Mesenchymal stem cell (in vitro differentiated cells and primary cell): Measurements from ENCODE around the gene CHPF2. TPM values are rescaled to one million over a fixed set of nuclear protein-coding genes. Genes with fewer than 3 reads are reported as not detected.
A peak's percentile ranks its signal among the peaks of the same experiment; 100 is the strongest.

Source experiments
- DNase-seq: peaks from one replicate; pipeline ENCODE4 v3.0.0-alpha.2; 2013
- H2AFZ ChIP-seq: one replicate; pipeline ENCODE4 v1.6.1; 2013; ENCODE audit warnings: low read depth, mild to moderate bottlenecking, control low read depth, inconsistent platforms, low read length, moderate library complexity
- H2AK5ac ChIP-seq: 2 replicates; pipeline ENCODE4 v1.6.1; 2013; ENCODE audit warnings: low read length, moderate library complexity, mild to moderate bottlenecking, inconsistent platforms; ENCODE audit not compliant: severe bottlenecking
- H2BK120ac ChIP-seq: one replicate; pipeline ENCODE4 v1.6.1; 2013; ENCODE audit warnings: low read depth, mild to moderate bottlenecking, inconsistent platforms, low read length, moderate library complexity
- H2BK12ac ChIP-seq, 2 experiments: one replicate each; pipeline ENCODE4 v1.6.1; 2013; ENCODE audit warnings: inconsistent platforms in 2 of 2, low read length in 2 of 2, mild to moderate bottlenecking in 2 of 2, moderate library complexity in 2 of 2, control low read depth in 1 of 2
- H2BK15ac ChIP-seq: one replicate; pipeline ENCODE4 v1.6.1; 2013; ENCODE audit warnings: mild to moderate bottlenecking, low read depth, inconsistent platforms; ENCODE audit not compliant: poor library complexity, severe bottlenecking
- H2BK5ac ChIP-seq: 2 replicates; pipeline ENCODE4 v1.6.1; 2013; ENCODE audit warnings: low read depth, mild to moderate bottlenecking, low read length, control low read depth, inconsistent platforms; ENCODE audit not compliant: poor library complexity, severe bottlenecking
- H3K14ac ChIP-seq, 2 experiments: one replicate each; pipeline ENCODE4 v1.6.1; 2013; ENCODE audit warnings: inconsistent platforms in 2 of 2, low read length in 2 of 2, control low read depth in 1 of 2, mild to moderate bottlenecking in 1 of 2, moderate library complexity in 1 of 2
- H3K18ac ChIP-seq, 2 experiments: one replicate each; pipeline ENCODE4 v1.6.1; 2013; ENCODE audit warnings: inconsistent platforms in 2 of 2, low read length in 2 of 2, control low read depth in 1 of 2, low read depth in 1 of 2, mild to moderate bottlenecking in 1 of 2
- H3K23ac ChIP-seq, 2 experiments: one replicate each; pipeline ENCODE4 v1.6.1; 2013; ENCODE audit warnings: inconsistent platforms in 2 of 2, low read length in 2 of 2, mild to moderate bottlenecking in 2 of 2, moderate library complexity in 2 of 2, control low read depth in 1 of 2
- H3K27ac ChIP-seq: 2 replicates; pipeline ENCODE4 v1.5.1; 2013; ENCODE audit warnings: mild to moderate bottlenecking, moderate library complexity, low read length, control low read depth, inconsistent platforms; ENCODE audit not compliant: poor library complexity, severe bottlenecking
- H3K27me3 ChIP-seq, 2 experiments: 2 replicates each; pipeline versions ENCODE4 v1.6.1 to v1.7.0; 2013; ENCODE audit warnings: low read length in 2 of 2, mild to moderate bottlenecking in 2 of 2, moderate library complexity in 2 of 2, control low read depth in 1 of 2, inconsistent platforms in 1 of 2; ENCODE audit not compliant: control insufficient read depth in 1 of 2, insufficient read depth in 1 of 2
- H3K36me3 ChIP-seq, 2 experiments: 2 replicates each; pipeline versions ENCODE4 v1.6.1 to v1.7.0; 2013; ENCODE audit warnings: low read length in 2 of 2, control low read depth in 1 of 2, inconsistent platforms in 1 of 2, low read depth in 1 of 2, mild to moderate bottlenecking in 1 of 2; ENCODE audit not compliant: insufficient read depth in 2 of 2, control insufficient read depth in 1 of 2
- H3K4ac ChIP-seq, 2 experiments: one replicate each; pipeline ENCODE4 v1.6.1; 2013; ENCODE audit warnings: inconsistent platforms in 2 of 2, low read length in 2 of 2, mild to moderate bottlenecking in 2 of 2, moderate library complexity in 2 of 2, control low read depth in 1 of 2, low read depth in 1 of 2
- H3K4me1 ChIP-seq: 2 replicates; pipeline ENCODE4 v1.6.1; 2013; ENCODE audit warnings: low read depth, low read length, control low read depth; ENCODE audit not compliant: control insufficient read depth, insufficient read depth
- H3K4me2 ChIP-seq: 2 replicates; pipeline ENCODE4 v1.6.1; 2013; ENCODE audit warnings: low read length, mild to moderate bottlenecking, inconsistent platforms; ENCODE audit not compliant: poor library complexity, severe bottlenecking
- H3K4me3 ChIP-seq, 2 experiments: 2 replicates each; pipeline versions ENCODE4 v1.5.1 to v1.7.0; 2013; ENCODE audit warnings: low read length in 2 of 2, mild to moderate bottlenecking in 2 of 2, control low read depth in 1 of 2, low read depth in 1 of 2; ENCODE audit not compliant: insufficient read depth in 1 of 2
- H3K79me1 ChIP-seq: replicated peaks from 2 replicates; pipeline ENCODE4 v1.6.1; 2013; ENCODE audit warnings: mild to moderate bottlenecking, control low read depth, low read length, inconsistent platforms; ENCODE audit not compliant: poor library complexity, severe bottlenecking
- H3K9ac ChIP-seq: 2 replicates; pipeline ENCODE4 v1.7.0; 2013; ENCODE audit warnings: mild to moderate bottlenecking, low read length, moderate library complexity
- H3K9me3 ChIP-seq: 2 replicates; pipeline ENCODE4 v1.7.0; 2013; ENCODE audit warnings: mild to moderate bottlenecking, low read length; ENCODE audit not compliant: control insufficient read depth
- H4K8ac ChIP-seq: one replicate; pipeline ENCODE4 v1.6.1; 2013; ENCODE audit warnings: inconsistent platforms, mild to moderate bottlenecking, low read length, moderate library complexity
- H4K91ac ChIP-seq: one replicate; pipeline ENCODE4 v1.6.1; 2013; ENCODE audit warnings: mild to moderate bottlenecking, low read length, inconsistent platforms
- WGBS: methylation state at CpG from one replicate; pipeline ENCODE4 v1.1.7; 2013; ENCODE audit warnings: mixed read lengths; 5-methylcytosine and 5-hydroxymethylcytosine counted together
- polyA plus RNA-seq, 2 experiments: library from polyadenylated mRNA; stranded (reverse); fragments of 200-250 nt; gene quantifications; one replicate each; pipeline ENCODE4 v1.2.3, GENCODE V29; 2013

The CHPF2 gene, protein sequence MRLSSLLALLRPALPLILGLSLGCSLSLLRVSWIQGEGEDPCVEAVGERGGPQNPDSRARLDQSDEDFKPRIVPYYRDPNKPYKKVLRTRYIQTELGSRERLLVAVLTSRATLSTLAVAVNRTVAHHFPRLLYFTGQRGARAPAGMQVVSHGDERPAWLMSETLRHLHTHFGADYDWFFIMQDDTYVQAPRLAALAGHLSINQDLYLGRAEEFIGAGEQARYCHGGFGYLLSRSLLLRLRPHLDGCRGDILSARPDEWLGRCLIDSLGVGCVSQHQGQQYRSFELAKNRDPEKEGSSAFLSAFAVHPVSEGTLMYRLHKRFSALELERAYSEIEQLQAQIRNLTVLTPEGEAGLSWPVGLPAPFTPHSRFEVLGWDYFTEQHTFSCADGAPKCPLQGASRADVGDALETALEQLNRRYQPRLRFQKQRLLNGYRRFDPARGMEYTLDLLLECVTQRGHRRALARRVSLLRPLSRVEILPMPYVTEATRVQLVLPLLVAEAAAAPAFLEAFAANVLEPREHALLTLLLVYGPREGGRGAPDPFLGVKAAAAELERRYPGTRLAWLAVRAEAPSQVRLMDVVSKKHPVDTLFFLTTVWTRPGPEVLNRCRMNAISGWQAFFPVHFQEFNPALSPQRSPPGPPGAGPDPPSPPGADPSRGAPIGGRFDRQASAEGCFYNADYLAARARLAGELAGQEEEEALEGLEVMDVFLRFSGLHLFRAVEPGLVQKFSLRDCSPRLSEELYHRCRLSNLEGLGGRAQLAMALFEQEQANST
- polyA plus RNA-seq (2013, experiment 1 of 2), result 73.1 TPM
- 72.6 TPM for polyA plus RNA-seq (2013, experiment 2 of 2)

DNA sequence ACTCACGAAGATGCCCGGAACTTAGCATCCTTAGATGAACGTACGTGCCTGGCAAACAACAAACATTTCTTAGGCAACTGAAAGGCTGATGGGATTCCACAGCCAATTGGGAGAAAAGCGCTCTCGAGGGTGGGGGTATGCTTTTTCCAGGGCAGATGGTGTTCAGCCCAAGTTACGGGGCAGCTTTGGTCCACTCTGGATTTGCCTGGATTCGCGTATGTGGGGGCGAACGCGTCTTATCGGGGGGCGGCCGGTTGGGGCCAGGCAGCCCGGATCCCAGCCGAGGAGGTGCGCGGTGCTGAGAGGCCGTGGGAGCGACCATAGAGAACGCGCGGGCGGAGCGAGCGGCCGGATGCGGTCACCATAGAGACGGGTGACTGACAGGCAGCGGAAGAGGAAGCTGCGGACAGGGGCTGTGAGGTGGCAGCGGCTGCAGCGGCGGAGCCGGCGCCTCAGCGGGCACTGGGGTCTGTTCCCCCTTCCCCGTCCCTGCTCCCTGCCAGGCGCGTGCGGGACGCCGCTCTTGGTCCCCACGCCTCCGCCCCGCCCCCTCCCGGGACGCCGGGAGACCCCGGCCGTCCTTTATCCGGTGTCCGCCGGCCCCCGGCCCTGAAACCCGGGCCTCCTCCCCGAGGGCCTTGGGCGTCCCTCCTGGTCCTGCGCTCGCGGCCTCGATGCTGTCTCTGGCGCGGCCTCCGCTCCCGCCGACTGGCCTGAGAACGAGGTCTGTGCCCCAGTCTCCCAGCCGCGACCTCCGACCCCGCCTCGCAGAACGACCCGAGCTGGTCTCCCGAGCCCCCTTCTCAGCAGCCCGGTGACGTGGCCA lies at the start of gene CHPF2:
Gene CHPF2 (plus strand): TSS at position 393 of the 826 bp plus-strand sequence. CDS start 1,529 bp downstream, outside the sequence.
- no peaks in the 10 kb centered on the region for H3K9me3 ChIP-seq
- H2BK12ac ChIP-seq, result peak within 1 kb of the TSS; percentile 14 to 17
- H2AFZ ChIP-seq, result peak within 1 kb of the TSS; percentile 96
- peak within 1 kb of the TSS; percentile 95 to 96 for H3K4ac ChIP-seq
- H4K91ac ChIP-seq, result peak within 1 kb of the TSS; percentile 98
- H3K27ac ChIP-seq, result peak within 1 kb of the TSS; percentile 82
- peak within 1 kb of the TSS; percentile 9 to 70 for H3K23ac ChIP-seq
- peak within 1 kb of the TSS; percentile 64 for H2BK120ac ChIP-seq
- peak within 1 kb of the TSS; percentile 83 for H2BK5ac ChIP-seq
- H3K18ac ChIP-seq, result peak within 1 kb of the TSS; percentile 50 to 92
- peaks cover 31 to 32% of the 10 kb centered on the region in 2 experiments for H3K36me3 ChIP-seq
- H3K79me1 ChIP-seq, result no peaks in the 10 kb centered on the region
- H2BK15ac ChIP-seq, result peak within 1 kb of the TSS; percentile 83
- H3K4me1 ChIP-seq, result peaks cover 25% of the 10 kb centered on the region
- H3K4me3 ChIP-seq, result peak within 1 kb of the TSS; percentile 96 to 97
- no peaks in the 10 kb centered on the region for H3K27me3 ChIP-seq
- peak within 1 kb of the TSS in 1 of 2 experiments; percentile 85 for H3K14ac ChIP-seq
- H4K8ac ChIP-seq, result peak within 1 kb of the TSS; percentile 82
- peak within 1 kb of the TSS; percentile 97 for H3K9ac ChIP-seq
- under 1% methylated on average over 78 of the region's 79 CpGs for WGBS
- peak; percentile 88 for DNase-seq
- H3K4me2 ChIP-seq, result peak within 1 kb of the TSS; percentile 86
- peak within 1 kb of the TSS; percentile 20 for H2AK5ac ChIP-seq

DNA sequence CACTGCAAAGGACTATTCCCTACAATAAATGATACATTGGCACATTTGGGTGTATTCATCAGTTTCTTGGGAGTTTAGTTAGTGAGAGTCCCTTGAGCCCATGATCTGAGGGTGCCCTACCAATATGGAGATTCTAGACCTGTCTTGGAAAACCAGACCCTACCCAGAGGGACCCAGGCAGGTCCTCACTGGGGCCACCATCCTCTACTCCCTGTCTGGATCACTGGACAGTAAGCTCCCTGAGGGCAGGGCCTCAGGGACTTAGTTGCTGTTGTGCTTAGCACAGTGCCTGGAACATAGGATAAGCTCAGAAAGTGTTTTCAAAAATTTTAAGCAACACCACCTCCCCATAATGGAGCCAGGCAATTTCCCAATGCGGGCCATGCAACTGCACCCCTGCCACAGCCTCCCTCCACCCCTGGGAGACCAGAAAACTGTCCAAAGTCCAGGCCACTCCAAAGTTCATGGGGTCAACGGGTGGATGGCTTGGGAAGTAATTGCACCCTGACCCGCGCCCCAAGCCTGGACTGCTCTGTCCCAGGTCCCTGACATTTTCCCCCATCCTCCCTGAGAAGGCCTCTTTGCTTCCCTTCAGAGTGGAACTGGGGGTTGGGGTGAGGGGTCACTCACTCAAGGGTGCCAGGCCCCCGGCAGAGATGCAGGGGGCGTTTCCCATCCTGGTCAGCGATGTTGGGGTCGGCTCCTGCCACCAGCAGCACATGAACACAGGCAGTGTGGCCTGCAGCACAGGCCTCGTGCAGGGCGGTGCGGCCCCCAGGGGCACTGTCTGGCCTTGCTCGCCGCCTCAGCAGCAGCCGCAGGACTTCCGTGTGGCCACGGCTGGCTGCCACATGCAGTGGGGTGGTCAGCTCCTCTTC lies 46.3 kb upstream of the CHPF2 start:
- Histone ChIP-seq H3K4ac (no peak overlapping the region), H2BK15ac (no peak overlapping the region), H3K4me3 (no peak overlapping the region), H4K91ac (no peak overlapping the region), H2BK12ac (no peak overlapping the region), H3K14ac (no peak overlapping the region), H3K36me3 (no peaks in the 10 kb centered on the region), H4K8ac (no peak overlapping the region), H3K4me2 (no peak overlapping the region), H2AFZ (no peak overlapping the region), H2BK5ac (no peak overlapping the region), H2BK120ac (no peak overlapping the region), H3K79me1 (no peaks in the 10 kb centered on the region), H3K27me3 (peaks cover 39 to 77% of the 10 kb centered on the region in 2 experiments), H3K27ac (no peak overlapping the region), H2AK5ac (no peak overlapping the region), H3K4me1 (no peaks in the 10 kb centered on the region), H3K9ac (no peak overlapping the region), H3K9me3 (peaks cover 6% of the 10 kb centered on the region), H3K23ac (no peak overlapping the region), H3K18ac (no peak overlapping the region)
- no peak for DNase-seq
- 86% methylated on average over 15 of the region's 16 CpGs for WGBS

DNA sequence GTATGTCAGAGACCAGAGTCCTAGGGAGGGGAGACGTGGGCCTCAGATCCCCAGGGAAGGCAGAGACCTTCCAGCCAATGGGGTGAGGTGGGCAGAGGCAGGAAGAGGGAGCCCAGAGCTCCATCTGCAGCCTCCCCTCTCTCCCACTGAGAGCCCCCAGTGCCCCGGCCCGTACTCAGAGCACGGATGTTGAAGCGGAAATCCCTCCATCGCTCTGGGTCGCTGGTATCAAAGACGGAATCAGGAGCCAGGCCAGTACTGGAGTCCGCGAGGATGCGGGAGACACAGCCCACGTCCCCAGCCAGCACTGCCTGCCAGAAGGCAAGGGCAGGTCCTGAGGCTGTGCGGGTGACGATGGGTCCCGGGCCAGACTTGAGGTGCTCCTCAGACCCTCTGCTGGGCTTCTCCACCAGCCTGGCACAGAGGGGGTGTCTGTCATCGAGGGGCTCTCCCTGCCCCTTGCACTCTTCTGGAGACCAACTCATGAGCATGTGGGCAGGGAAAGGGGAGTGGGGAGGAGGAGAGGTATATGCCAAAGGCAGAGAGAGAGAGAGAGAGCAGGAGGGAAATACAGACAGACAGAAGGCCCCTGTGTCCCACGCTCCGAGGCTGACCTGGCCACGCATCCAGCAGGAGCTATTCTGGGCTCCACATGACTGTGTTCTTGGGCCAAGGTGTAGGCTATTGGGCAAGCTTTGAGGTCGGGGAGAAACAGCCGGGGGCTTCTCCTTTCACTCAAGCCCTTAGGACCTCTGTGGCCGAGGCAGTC lies 45.5 kb upstream of the CHPF2 start, which contains the start of gene ASB10:
Gene ASB10 (minus strand): TSS at position 611 of the 769 bp plus-strand sequence. CDS start 120 bp downstream, at position 491.
- Histone ChIP-seq H3K23ac (no peak within 1 kb of the TSS), H3K9ac (no peak within 1 kb of the TSS), H4K91ac (no peak within 1 kb of the TSS), H3K9me3 (peaks cover 6% of the 10 kb centered on the region), H3K4me3 (no peak within 1 kb of the TSS), H2AFZ (no peak within 1 kb of the TSS), H3K4me2 (no peak within 1 kb of the TSS), H3K4ac (no peak within 1 kb of the TSS), H3K27ac (no peak within 1 kb of the TSS), H3K27me3 (peaks cover 42 to 80% of the 10 kb centered on the region in 2 experiments), H3K36me3 (no peaks in the 10 kb centered on the region), H3K14ac (no peak within 1 kb of the TSS), H2BK15ac (no peak within 1 kb of the TSS), H3K4me1 (no peaks in the 10 kb centered on the region), H2BK12ac (no peak within 1 kb of the TSS), H2AK5ac (no peak within 1 kb of the TSS), H3K18ac (no peak within 1 kb of the TSS), H2BK5ac (no peak within 1 kb of the TSS), H2BK120ac (no peak within 1 kb of the TSS), H3K79me1 (no peaks in the 10 kb centered on the region), H4K8ac (no peak within 1 kb of the TSS)
- WGBS, result 86% methylated on average over 22 of the region's 22 CpGs
- no peak for DNase-seq
